RPMI7951 (cell line): ENCODE measurements around the gene TMEM89. TPM values are rescaled to one million over a fixed set of nuclear protein-coding genes. Genes with fewer than 3 reads are reported as not detected.

Experiments used
- DNase-seq: peaks from one replicate; pipeline ENCODE4 v3.0.0-alpha.2; 2012; ENCODE audit warnings: low read depth
- total RNA-seq: library from RNA; depleted of rRNA; stranded (reverse); fragments of >200 nt; shearing (Covaris generic); gene quantifications from 2 replicates; pipeline ENCODE4 v1.2.3, GENCODE V29; 2014

Gene TMEM89
- total RNA-seq, 1 experiment from 2014 or later = not detected

GRCh38 chr3:48614044-48614443, 7.5 kb downstream of the TMEM89 start:
- peak; percentile 54 for DNase-seq

GRCh38 chr3:48612309-48612708, 9.3 kb downstream of the TMEM89 start:
- DNase-seq = no peak

- peak; percentile 90 for DNase-seq
These were observed 12.2 kb downstream of the TMEM89 start, which contains the start of gene UQCRC1 for GRCh38 chr3:48609088-48610005. Gene UQCRC1 (minus strand): TSS chr3:48609646. CDS start chr3:48609620, 26 bp downstream.

GRCh38 chr3:48607519-48607918, 14.1 kb downstream of the TMEM89 start:
- DNase-seq = no peak

- DNase-seq = no peak
These were observed 20.0 kb downstream of the TMEM89 start for GRCh38 chr3:48601622-48601994.

- no peak for DNase-seq
These were observed 20.6 kb downstream of the TMEM89 start for GRCh38 chr3:48600711-48601621.

- DNase-seq = no peak
These were observed 21.9 kb downstream of the TMEM89 start for GRCh38 chr3:48599509-48600285.

- DNase-seq = no peak
These were observed 22.5 kb downstream of the TMEM89 start for GRCh38 chr3:48599077-48599501.

- peak; percentile 100 for DNase-seq
These were observed 23.1 kb downstream of the TMEM89 start for GRCh38 chr3:48598323-48599076.

- DNase-seq = no peak
These were observed 24.2 kb downstream of the TMEM89 start for GRCh38 chr3:48597408-48597800.

GRCh38 chr3:48596676-48597407, 24.7 kb downstream of the TMEM89 start:
- no peak for DNase-seq

- no peak for DNase-seq
These were observed 25.4 kb downstream of the TMEM89 start for GRCh38 chr3:48596157-48596556.

- peak; percentile 100 for DNase-seq
These were observed 25.9 kb downstream of the TMEM89 start for GRCh38 chr3:48595526-48596121.

- DNase-seq = no peak
These were observed 26.5 kb downstream of the TMEM89 start, which contains the start of gene COL7A1 for GRCh38 chr3:48595075-48595525. Gene COL7A1 (minus strand): TSS chr3:48595329. CDS start chr3:48595159, 170 bp downstream.

GRCh38 chr3:48594417-48595049, 27.0 kb downstream of the TMEM89 start:
- peak; percentile 63 for DNase-seq

GRCh38 chr3:48593337-48593736, 28.2 kb downstream of the TMEM89 start:
- no peak for DNase-seq

GRCh38 chr3:48592519-48593087, 29.0 kb downstream of the TMEM89 start:
- DNase-seq = peak; percentile 64

GRCh38 chr3:48591886-48592518, 29.6 kb downstream of the TMEM89 start:
- no peak for DNase-seq
